Omental fat pad (tissue), 4 donors: ENCODE measurements around the gene CLIP3. TPM values are rescaled to one million over a fixed set of nuclear protein-coding genes. Genes with fewer than 3 reads are reported as not detected.
"Not testable (repeated sequence)": the region's sequence is repeated elsewhere in the genome, so short reads cannot be mapped to it uniquely, and the experiment has no call there.

Source experiments
- ATAC-seq: fragments of 150-250 bp; one replicate; pipeline ENCODE4 v1.9.1; 2016; ENCODE audit warnings: mild to moderate bottlenecking, moderate library complexity; ENCODE audit not compliant: low FRiP score
- DNase-seq: peaks from one replicate; pipeline ENCODE4 v3.0.0-alpha.2; 2019; ENCODE audit warnings: low spot score
- total RNA-seq, 4 donors: library from RNA; depleted of rRNA; stranded (reverse); fragments of >200 nt; gene quantifications; one replicate each; pipeline ENCODE4 v1.1.0, GENCODE V29; 2016
- TF ChIP-seq, protein P1 (sequence below), 3 donors: fragments of 450-650 bp; IDR thresholded peaks; one replicate each; pipeline ENCODE4 v1.5.1; 2016 to 2017; ENCODE audit warnings: antibody characterized with exemption in 3 of 3, mild to moderate bottlenecking in 3 of 3, moderate library complexity in 2 of 3

Gene CLIP3, protein sequence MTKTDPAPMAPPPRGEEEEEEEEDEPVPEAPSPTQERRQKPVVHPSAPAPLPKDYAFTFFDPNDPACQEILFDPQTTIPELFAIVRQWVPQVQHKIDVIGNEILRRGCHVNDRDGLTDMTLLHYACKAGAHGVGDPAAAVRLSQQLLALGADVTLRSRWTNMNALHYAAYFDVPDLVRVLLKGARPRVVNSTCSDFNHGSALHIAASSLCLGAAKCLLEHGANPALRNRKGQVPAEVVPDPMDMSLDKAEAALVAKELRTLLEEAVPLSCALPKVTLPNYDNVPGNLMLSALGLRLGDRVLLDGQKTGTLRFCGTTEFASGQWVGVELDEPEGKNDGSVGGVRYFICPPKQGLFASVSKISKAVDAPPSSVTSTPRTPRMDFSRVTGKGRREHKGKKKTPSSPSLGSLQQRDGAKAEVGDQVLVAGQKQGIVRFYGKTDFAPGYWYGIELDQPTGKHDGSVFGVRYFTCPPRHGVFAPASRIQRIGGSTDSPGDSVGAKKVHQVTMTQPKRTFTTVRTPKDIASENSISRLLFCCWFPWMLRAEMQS
- 10 to 100 TPM in 1 of 4 donors, 1 to 10 TPM in 3; 3.3 to 11.9 (median 8.1) TPM for total RNA-seq

- ATAC-seq (peak; percentile 45), DNase-seq (no peak)
- TF ChIP-seq, protein P1, sequence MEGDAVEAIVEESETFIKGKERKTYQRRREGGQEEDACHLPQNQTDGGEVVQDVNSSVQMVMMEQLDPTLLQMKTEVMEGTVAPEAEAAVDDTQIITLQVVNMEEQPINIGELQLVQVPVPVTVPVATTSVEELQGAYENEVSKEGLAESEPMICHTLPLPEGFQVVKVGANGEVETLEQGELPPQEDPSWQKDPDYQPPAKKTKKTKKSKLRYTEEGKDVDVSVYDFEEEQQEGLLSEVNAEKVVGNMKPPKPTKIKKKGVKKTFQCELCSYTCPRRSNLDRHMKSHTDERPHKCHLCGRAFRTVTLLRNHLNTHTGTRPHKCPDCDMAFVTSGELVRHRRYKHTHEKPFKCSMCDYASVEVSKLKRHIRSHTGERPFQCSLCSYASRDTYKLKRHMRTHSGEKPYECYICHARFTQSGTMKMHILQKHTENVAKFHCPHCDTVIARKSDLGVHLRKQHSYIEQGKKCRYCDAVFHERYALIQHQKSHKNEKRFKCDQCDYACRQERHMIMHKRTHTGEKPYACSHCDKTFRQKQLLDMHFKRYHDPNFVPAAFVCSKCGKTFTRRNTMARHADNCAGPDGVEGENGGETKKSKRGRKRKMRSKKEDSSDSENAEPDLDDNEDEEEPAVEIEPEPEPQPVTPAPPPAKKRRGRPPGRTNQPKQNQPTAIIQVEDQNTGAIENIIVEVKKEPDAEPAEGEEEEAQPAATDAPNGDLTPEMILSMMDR (IDR thresholded peaks at IDR 0.05): no peak
Measured at GRCh38 chr19:36032251-36033104, at the start of gene CLIP3. Gene CLIP3 (minus strand): TSS chr19:36032873. CDS start chr19:36032357, 516 bp downstream.

GRCh38 chr19:36081894-36082293 is 49.2 kb upstream of the CLIP3 start:
- TF ChIP-seq, protein P1 (IDR thresholded peaks at IDR 0.05): no peak
- ATAC-seq (no peak), DNase-seq (no peak)

DNA sequence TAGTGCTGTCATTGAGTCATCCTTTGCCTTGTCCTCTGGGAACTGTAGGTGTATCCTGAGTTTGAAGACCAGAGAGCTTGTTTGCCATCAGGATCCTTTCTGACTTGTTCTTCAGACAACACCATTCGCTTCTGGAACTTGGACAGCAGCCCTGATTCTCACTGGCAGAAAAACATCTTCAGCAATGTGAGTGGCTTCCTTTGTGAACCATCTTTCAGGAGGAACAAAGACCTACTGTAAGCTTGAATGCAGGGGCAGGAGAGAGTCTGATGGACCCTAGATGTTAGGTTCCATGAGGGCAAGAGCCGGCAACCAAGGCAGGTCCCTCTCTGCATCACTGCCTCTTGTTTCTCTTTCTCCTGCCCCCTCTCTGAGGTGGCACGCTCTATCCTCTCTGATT is 48.7 kb upstream of the CLIP3 start:
- ATAC-seq (no peak), DNase-seq (no peak)
- TF ChIP-seq, protein P1 (IDR thresholded peaks at IDR 0.05): no peak

DNA sequence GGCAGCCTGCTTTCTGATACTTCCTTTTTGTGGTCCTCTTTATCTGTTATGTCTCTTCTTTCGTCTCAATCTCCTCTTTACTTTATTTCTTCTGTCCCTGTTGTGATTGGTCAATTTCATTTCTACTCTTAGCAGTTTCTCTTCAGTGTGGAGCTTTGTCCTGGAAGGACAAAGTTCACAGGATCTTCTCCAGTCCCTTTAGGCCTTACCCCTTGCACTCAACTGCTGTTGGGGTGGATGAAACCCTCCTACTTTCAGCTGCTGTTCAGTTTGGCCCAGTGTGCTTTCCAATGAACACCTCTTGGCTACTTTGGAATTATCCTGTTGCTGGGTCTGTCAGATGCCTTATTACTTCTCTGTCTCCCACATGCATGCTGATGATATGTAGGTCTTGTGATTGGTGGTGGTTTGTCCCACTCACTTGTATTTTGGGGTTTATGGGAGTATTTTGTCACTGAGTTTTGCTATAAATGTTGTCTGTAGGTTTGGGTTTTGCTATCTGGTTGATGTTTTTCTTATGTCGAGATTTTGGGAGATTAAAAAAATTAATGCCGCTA is 46.8 kb upstream of the CLIP3 start:
- DNase-seq (no peak), ATAC-seq (no peak)
- TF ChIP-seq, protein P1 (IDR thresholded peaks at IDR 0.05): no peak

GRCh38 chr19:36073121-36073876 is 40.6 kb upstream of the CLIP3 start:
- TF ChIP-seq, protein P1 (IDR thresholded peaks at IDR 0.05): no peak
- ATAC-seq (no peak), DNase-seq (no peak)

GRCh38 chr19:36072081-36072480 is 39.4 kb upstream of the CLIP3 start:
- TF ChIP-seq, protein P1 (IDR thresholded peaks at IDR 0.05): no peak
- DNase-seq (no peak), ATAC-seq (no peak)

DNA sequence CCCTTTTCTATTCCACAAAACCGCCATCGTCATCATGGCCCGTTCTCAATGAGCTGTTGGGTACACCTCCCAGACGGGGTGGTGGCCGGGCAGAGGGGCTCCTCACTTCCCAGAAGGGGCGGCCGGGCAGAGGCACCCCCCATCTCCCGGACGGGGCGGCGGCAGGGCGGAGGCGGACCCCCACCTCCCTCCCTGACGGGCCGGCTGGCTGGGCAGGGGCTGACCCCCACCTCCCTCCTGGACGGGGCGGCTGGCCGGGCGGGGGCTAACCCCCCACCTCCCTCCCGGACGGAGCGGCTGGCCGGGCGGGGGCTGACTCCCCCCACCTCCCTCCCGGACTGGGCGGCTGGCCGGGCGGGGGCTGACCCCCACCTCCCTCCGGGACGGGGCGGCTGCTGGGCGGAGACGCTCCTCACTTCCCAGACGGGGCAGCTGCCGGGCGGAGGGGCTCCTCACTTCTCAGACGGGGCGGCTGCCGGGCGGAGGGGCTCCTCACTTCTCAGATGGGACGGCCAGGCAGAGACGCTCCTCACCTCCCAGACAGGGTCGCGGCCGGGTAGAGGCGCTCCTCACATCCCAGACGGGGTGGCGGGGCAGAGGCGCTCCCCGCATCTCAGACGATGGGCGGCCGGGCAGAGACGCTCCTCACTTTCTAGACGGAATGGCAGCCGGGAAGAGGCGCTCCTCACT is 36.3 kb upstream of the CLIP3 start:
- not testable (repeated sequence) for ATAC-seq, DNase-seq
